ENCODE data around the gene ARMC5. TPM values are rescaled to one million over a fixed set of nuclear protein-coding genes. Genes with fewer than 3 reads are reported as not detected.
A peak's percentile ranks its signal among the peaks of the same experiment; 100 is the strongest.

ARMC5 gene
- total RNA-seq, 1 donor from 2014 or later = 10.0 TPM

- DNase-seq (ENCODE audit: low spot score) (no peak), ATAC-seq (no peak)
- intact Hi-C loops (cut with DNase I) = no loop called here
Measured at GRCh38 chr16:31456988-31457360, 2.3 kb upstream of the ARMC5 start.

DNA sequence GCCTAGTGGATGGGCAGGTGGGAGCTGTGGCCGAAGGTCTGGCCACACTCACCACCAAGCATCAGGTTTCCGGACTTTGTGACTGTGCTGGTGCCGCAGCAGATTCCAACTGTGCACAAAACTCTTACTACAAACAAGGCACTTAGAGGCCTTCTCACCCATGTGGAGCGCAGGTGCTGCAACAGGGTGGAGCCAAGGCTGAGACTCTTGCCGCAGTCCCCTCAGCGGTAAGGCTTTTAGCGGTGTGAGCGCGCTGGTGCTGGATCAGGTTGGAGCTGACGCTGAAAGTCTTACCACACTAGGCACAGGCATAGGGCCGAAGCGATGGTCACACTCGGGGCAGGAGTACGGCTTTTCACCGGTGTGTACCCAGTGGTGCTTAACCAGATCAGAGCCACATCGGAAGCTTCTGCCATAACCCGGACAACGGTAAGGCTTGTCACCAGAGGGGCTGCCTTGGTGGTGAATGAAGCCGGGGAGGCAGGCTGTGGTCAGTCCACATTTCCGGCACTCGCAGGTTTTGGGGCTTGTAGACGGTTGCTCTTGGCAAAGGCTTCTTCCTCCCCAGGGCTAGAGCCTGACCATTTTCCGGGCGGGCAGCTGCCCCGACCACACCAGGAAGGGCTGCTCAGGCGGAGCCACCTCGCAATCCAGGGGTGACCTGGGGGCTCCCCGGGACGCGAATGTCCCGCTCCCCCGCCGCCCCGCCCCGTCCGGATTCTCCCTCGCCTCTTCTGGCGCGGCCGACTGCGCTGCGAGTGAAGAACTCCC is 1.0 kb upstream of the ARMC5 start:
- intact Hi-C loops (cut with DNase I) = no loop called here
- ATAC-seq (peak; percentile 6), DNase-seq (ENCODE audit: low spot score) (peak; percentile 84)

- intact Hi-C loops (cut with DNase I) = no loop called here
- peak; percentile 93 for ATAC-seq
- peak; percentile 100 for DNase-seq (ENCODE audit: low spot score)
Measured at GRCh38 chr16:31459687-31460581, 633 bp downstream of the ARMC5 start.

DNA sequence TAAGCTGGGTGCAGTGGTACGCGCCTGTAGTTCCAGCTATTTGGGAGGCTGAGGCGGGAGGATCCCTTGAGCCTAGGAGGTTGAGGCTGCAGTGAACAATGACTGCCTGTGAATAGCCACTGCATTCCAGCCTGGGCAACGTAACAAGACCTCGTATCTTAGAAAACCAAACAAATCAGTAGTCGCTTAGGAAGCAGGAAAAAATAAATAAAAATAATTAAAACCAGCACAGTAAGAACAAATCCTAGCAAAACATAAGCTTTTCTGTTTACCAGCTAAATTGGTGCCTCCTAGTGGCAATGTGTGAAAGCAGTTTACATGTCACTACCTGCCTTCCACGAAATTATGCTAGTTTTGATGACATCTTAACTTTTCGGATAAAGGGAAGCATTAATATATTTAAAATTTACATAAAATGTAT is 1.3 kb downstream of the ARMC5 start:
- intact Hi-C loops (cut with DNase I) = no loop called here
- DNase-seq (ENCODE audit: low spot score) (peak; percentile 58), ATAC-seq (no peak)

DNA sequence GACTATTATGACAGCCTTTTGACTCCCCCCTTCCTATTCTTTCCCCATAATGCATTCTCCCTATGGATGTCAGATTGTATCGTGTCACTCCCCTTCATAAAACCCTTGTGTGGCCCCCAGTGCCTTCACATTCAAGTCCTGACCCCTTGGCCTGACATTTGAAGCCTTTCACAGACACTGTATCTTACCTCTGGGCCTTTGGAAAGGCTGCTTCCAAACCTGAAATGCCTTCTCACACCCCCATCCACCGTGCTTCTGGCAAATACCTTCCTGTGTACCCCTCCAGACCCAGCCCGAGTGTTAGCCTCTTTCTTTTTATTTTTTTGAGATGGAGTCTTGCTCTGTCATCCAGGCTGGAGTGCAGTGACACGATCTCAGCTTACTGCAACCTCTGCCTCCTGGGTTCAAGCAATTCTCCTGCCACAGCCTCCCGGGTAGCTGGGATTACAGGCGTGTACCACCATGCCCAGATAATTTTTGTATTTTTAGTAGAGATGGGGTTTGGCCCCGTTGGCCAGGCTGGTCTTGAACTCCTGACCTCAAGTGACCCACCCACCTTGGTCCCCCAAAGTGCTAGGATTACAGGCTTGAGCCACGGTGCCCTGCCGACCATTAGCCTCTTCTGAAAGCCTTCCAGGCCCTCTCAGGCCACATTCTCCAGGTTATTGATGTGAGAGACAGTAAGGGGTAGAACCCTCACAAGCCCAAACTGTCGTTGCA is 2.1 kb downstream of the ARMC5 start:
- peak; percentile 37 for DNase-seq (ENCODE audit: low spot score)
- no peak for ATAC-seq

DNA sequence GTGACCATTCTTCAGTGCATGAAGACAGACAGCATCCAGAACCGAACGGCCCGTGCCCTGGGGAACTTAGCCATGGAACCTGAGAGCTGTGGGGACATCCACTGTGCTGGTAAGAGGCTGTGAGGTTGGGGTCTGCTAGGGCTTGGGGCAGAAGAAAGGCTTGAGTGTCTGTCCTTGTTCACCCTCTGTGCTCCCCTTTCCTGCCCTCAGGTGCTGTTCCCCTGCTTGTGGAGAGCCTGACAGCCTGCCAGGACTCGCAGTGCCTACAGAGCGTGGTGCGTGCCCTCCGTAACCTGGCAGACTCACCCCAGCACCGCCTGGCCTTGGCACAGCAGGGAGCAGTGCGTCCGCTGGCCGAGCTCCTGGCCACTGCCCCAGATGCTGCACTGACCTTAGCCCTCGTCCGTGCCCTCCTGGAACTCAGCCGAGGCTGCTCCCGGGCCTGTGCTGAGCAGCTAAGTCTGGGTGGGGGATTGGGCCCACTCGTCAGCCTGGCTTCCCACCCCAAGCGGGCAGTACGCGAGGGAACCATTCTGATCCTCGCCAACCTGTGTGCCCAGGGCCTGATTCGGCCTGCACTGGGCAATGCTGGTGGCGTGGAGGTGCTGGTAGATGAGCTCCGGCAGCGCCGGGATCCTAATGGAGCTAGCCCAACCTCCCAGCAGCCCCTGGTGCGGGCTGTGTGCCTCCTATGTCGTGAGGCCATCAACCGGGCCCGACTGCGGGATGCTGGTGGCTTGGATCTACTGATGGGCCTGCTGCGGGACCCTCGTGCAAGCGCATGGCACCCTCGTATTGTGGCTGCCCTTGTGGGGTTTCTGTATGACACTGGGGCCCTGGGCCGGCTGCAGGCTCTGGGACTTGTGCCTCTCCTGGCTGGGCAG is 2.9 kb downstream of the ARMC5 start:
- intact Hi-C loops (cut with DNase I) = no loop called here
- peak; percentile 57 for DNase-seq (ENCODE audit: low spot score)
- ATAC-seq = no peak

More for the DNA sequence above, 2.1 kb downstream of the ARMC5 start:
- intact Hi-C loops (cut with DNase I) = no loop called here

DNA sequence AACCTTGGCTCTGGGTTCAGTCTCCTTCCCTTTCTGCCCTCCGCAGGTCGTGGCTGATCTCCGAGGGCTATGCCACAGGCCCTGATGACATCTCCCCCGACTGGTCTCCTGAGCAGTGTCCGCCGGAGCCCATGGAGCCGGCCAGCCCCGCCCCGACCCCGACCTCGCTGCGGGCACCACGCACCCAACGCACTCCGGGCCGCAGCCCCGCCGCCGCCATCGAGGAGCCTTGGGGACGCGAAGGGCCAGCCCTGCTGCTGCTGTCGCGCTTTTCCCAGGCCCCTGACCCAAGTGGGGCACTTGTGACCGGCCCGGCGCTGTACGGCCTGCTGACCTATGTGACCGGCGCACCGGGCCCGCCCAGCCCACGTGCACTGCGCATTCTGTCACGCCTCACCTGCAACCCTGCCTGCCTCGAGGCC is 5.1 kb downstream of the ARMC5 start:
- intact Hi-C loops (cut with DNase I) = no loop called here
- DNase-seq (ENCODE audit: low spot score) (no peak), ATAC-seq (no peak)

- ATAC-seq = no peak
- intact Hi-C loops (cut with DNase I) = no loop called here
- no peak for DNase-seq (ENCODE audit: low spot score)
Measured at GRCh38 chr16:31464781-31465260, 5.5 kb downstream of the ARMC5 start.

DNA sequence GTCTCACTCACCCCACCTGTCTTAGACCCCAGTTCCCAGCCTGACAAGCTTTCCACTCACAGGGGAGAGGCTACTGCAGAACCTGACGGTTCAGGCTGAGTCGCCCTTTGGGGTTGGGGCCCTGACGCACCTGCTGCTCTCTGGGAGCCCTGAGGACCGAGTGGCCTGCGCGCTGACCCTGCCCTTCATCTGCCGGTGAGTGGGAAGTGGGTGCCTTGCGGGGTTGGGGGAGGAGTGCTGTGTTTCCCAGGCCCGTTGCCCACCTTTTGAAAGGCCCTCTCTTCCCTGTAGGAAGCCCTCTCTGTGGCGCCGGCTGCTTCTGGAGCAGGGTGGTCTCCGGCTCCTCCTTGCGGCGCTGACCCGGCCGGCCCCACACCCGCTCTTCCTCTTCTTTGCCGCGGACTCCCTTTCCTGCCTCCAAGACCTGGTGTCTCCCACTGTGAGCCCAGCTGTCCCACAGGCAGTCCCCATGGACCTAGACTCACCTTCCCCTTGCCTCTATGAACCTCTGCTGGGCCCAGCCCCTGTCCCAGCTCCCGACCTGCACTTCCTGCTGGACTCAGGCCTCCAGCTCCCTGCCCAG is 6.6 kb downstream of the ARMC5 start:
- DNase-seq (ENCODE audit: low spot score) (no peak), ATAC-seq (no peak)
- intact Hi-C loops (cut with DNase I) = no loop called here

DNA sequence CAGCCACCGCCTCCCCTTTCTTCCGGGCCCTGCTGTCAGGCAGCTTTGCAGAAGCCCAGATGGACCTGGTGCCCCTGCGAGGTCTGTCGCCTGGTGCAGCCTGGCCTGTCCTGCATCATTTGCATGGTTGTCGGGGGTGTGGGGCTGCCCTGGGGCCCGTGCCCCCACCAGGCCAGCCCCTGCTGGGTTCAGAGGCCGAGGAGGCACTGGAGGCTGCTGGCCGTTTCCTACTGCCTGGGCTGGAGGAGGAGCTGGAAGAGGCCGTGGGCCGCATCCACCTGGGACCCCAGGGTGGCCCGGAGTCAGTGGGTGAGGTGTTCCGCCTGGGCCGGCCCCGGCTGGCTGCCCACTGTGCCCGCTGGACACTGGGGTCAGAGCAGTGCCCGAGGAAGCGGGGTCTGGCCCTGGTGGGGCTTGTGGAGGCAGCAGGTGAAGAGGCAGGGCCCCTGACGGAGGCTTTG is 7.1 kb downstream of the ARMC5 start:
- no peak for DNase-seq (ENCODE audit: low spot score)
- ATAC-seq = no peak
- intact Hi-C loops (cut with DNase I) = no loop called here

DNA sequence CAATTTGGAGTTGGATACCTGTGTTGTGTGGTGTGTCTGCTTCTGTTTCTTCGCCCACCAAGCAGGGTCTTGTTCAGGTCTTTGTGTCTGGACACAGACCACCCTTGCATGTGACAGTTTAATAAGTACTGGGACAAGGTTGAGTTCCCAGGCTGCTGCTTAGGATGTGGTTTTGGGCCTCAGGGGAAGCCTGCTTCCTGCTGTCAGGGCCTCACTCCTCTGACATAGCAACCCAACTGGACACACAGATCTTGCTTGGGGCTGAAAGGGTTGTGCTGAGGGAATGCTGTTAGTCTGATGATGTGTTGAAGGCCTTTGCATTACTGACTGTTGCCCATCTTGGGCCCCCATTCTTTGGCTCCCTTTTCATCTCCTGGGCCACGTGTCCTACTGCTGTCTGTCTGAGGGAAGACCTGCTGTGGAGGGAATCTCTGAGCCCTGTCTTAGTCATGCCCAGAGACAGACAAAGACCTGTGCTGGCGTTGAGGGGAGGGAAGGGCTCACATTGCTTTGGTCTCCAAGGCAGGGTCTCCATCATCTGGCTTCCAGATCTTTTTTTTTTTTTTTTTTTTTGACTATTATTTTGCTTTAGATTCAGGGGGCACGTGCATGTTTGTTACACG is 8.0 kb downstream of the ARMC5 start:
- DNase-seq (ENCODE audit: low spot score) = no peak
- intact Hi-C loops (cut with DNase I) = no loop called here

DNA sequence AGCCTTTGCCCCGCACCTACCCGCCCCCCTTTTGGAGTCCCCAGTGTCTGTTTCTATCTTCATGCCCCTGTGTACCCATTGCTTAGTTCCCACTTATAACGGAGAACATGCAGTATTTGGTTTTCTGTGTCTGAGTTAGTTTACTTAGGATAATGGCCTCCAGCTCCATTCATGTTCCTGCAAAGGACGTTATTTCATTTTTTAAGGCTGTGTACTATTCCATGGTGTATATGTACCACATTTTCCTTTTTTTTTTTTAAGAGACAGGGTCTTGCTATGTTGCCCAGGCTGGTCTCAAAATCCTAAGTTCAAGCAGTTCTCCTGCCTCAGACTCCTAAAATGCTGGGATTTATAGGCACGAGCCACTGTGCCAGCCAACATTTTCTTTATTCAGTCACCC is 8.6 kb downstream of the ARMC5 start:
- intact Hi-C loops (cut with DNase I) = no loop called here
- ATAC-seq = no peak
- DNase-seq (ENCODE audit: low spot score) = no peak

More for the DNA sequence above, 8.0 kb downstream of the ARMC5 start:
- ATAC-seq = no peak

DNA sequence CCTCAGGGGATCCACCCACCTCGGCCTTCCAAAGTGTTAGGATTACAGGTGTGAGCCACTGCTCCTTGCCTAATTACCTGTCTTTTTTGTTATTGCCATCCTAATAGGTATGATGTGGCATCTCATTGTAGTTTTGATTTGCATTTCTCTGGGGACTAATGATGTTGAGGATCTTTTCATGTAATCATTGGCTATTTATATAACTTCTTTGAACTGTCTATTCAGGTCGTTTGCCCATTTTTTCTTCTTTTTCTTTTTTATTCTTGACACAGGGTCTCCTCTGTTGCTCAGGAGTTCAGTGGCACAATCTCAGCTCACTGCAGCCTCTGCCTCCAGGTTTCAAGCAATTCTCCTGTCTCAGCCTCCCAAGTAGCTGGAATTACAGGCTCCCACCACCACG is 11.3 kb downstream of the ARMC5 start:
- ATAC-seq = no peak
- intact Hi-C loops (cut with DNase I) = no loop called here
- no peak for DNase-seq (ENCODE audit: low spot score)

- ATAC-seq (no peak), DNase-seq (ENCODE audit: low spot score) (no peak)
- intact Hi-C loops (cut with DNase I) = no loop called here
Measured at GRCh38 chr16:31471241-31471874, 12.1 kb downstream of the ARMC5 start.

DNA sequence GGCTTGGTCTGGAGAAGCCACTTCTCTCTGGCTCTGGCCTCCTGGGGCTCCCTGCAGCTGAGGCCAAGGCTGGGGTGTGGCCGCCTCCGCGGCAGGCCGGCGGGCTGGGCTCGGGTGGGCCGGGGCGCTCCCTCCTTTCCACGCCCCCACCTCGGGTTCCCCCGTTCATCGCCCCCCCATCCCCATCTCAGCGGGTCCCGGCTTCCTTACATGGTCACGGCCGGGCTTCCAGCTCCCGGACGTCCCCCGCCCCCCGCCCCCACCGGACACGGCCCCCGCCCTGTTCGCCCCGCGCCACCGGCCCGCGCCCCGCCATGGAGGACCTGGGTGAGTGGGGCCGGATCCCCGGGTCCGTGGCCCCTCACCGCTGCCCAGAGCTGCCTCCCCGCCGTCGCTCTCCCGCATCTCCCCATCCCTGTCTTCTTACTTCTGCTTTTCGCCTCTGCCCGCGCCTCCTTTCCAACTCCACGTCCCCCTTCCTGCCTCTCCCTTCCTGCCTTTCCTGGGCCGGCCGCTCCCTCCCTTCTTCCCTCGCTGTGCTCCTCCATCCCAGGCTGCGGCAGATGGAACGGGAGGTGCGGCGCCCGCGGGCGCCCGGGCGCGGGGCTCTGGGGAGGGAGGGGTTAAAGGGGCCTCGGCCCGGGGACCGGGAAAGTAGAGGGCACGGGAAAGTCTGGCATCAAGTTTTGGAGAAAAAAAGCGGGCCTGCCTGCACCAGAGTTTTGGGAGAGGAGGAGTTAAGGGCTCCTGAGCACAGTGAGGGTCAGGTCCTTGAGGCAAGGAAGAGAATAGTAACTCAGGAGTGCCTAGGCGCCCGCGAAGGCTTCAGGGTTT is 12.8 kb downstream of the ARMC5 start, which contains the start of gene TGFB1I1:
Gene TGFB1I1, plus strand, starts transcription at position 278 of the 834 bp plus-strand sequence. Its CDS starts 37 bp downstream, at position 315.
- DNase-seq (ENCODE audit: low spot score) (peak; percentile 87), ATAC-seq (peak; percentile 71)
- intact Hi-C loops (cut with DNase I) = no loop called here

GRCh38 chr16:31472709-31473203 is 13.5 kb downstream of the ARMC5 start:
- peak; percentile 93 for ATAC-seq
- intact Hi-C loops (cut with DNase I) = no loop called here
- DNase-seq (ENCODE audit: low spot score) = peak; percentile 94
